PFSK-1 (cell line): ENCODE data around the gene IQGAP2.

Experiments
- FOXP2 ChIP-seq: optimal IDR thresholded peaks from 2 replicates; pipeline ENCODE3; 2011; ENCODE audit warnings: borderline replicate concordance, control low read depth, inconsistent platforms; ENCODE audit not compliant: insufficient read depth; ENCODE audit errors: extremely low read length, extremely low read depth
- POLR2AphosphoS5 ChIP-seq: IDR thresholded peaks from 2 replicates; pipeline ENCODE4 v1.6.1; 2012; ENCODE audit warnings: low read depth, mild to moderate bottlenecking, control low read depth, low read length, moderate library complexity
- REST ChIP-seq, 2 experiments: IDR thresholded peaks; 2 replicates each; pipeline versions ENCODE4 v1.6.1 to v1.8.0; 2011 to 2012; ENCODE audit warnings: low read depth in 2 of 2, low read length in 2 of 2, control low read depth in 1 of 2, inconsistent platforms in 1 of 2, mild to moderate bottlenecking in 1 of 2, moderate library complexity in 1 of 2; ENCODE audit not compliant: insufficient read depth in 1 of 2
- SIN3A ChIP-seq: IDR thresholded peaks from 2 replicates; pipeline ENCODE4 v1.6.1; 2012; ENCODE audit warnings: mild to moderate bottlenecking, low read length, moderate library complexity, borderline replicate concordance; ENCODE audit not compliant: insufficient read depth
- TAF1 ChIP-seq: IDR thresholded peaks from 2 replicates; pipeline ENCODE4 v1.6.1; 2012; ENCODE audit warnings: low read length, control low read depth, borderline replicate concordance; ENCODE audit not compliant: insufficient read depth

- TF ChIP-seq TAF1 (no peak), SIN3A (no peak), POLR2AphosphoS5 (no peak), REST (IDR thresholded peaks at IDR 0.05; ENCODE audit: insufficient read depth in 1 of 2, low read depth in 2 of 2, low read length in 2 of 2) (no peak), FOXP2 (peak; percentile 48)
These were observed 23.8 kb upstream of the IQGAP2 start for GRCh38 chr5:76379316-76379715.
